ENCODE data around the gene SEC23IP.

- no peak for TF ChIP-seq CTCF (IDR thresholded peaks at IDR 0.05)
- TF ChIP-seq POLR2A (IDR thresholded peaks at IDR 0.05): no peak
- TF ChIP-seq POLR2AphosphoS5 (IDR thresholded peaks at IDR 0.05): no peak
- TF ChIP-seq EP300 (IDR thresholded peaks at IDR 0.05): no peak
These were observed 98.5 kb downstream of the SEC23IP start for GRCh38 chr10:119991066-119991465.

All from stomach (tissue), 4 donors.